Measurements from ENCODE around the gene CNTN3. TPM values are rescaled to one million over a fixed set of nuclear protein-coding genes. Genes with fewer than 3 reads are reported as not detected.
A peak's percentile ranks its signal among the peaks of the same experiment; 100 is the strongest.

The CNTN3 gene
- total RNA-seq, 2 donors from 2014 or later, result 1.1 to 2.0 TPM

DNA sequence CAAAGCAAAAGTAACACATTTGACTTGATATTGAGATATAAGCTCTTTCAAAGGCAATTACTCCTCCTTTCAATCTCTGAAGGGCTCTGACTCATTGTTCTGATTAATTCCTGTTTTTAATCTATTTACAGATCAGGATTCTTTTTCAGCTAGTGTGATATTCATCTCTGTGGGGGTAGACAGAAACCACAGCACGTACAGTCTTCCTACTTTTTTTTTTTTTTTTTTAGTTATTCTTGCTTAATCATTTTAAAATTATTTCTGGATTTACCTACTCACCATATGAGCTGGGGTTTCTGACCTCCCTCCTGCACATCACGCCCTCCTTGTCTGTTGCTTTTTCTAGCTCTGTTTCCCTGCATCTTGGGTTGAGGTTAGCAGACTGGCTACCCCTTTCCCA is 1.4 kb downstream of the CNTN3 start:
- Mint-ChIP-seq H3K27ac (no peak overlapping the region), H3K4me3 (peak overlapping the region; percentile 60)

DNA sequence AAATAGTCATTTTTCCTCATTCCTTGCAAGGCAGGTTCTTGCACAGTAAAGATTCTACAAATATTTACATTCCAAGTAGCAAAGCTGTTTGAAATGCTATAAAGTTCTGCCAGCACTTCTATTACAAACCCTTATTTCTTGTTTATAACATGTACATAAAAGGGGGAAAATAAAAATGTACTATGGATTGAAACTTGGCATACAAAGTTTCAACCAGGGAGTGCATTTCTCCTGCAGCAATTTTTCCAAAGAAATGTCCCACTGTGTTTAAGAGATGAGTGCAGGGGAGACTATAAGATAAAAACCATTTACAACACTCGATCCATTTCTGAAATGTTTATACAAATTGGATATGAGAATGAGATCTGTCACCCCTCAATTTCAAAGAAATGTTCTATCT is 3.3 kb downstream of the CNTN3 start:
- Mint-ChIP-seq H3K4me3 (no peak overlapping the region), H3K4me1 (peaks cover 13% of the 10 kb centered on the region), H3K27me3 (ENCODE audit: insufficient read depth) (peaks cover 62% of the 10 kb centered on the region), H3K9me3 (no peaks in the 10 kb centered on the region), H3K27ac (no peak overlapping the region), H3K36me3 (ENCODE audit: low read depth) (no peaks in the 10 kb centered on the region)
- Histone ChIP-seq H3K9me3 (ENCODE audit: control insufficient read depth, low read length) (no peaks in the 10 kb centered on the region), H3K4me3 (ENCODE audit: low read length) (no peak overlapping the region), H3K27ac (ENCODE audit: low read depth, low read length) (no peak overlapping the region), H3K27me3 (ENCODE audit: control insufficient read depth, insufficient read depth, low read length, poor library complexity, severe bottlenecking) (peaks cover 53% of the 10 kb centered on the region), H3K9ac (ENCODE audit: extremely low read depth, low read length, poor library complexity, severe bottlenecking) (no peak overlapping the region), H3K36me3 (ENCODE audit: control insufficient read depth, insufficient read depth, low read length) (no peaks in the 10 kb centered on the region), H3K4me1 (ENCODE audit: control insufficient read depth, insufficient read depth, low read length) (no peaks in the 10 kb centered on the region)
- TF ChIP-seq, protein P1, sequence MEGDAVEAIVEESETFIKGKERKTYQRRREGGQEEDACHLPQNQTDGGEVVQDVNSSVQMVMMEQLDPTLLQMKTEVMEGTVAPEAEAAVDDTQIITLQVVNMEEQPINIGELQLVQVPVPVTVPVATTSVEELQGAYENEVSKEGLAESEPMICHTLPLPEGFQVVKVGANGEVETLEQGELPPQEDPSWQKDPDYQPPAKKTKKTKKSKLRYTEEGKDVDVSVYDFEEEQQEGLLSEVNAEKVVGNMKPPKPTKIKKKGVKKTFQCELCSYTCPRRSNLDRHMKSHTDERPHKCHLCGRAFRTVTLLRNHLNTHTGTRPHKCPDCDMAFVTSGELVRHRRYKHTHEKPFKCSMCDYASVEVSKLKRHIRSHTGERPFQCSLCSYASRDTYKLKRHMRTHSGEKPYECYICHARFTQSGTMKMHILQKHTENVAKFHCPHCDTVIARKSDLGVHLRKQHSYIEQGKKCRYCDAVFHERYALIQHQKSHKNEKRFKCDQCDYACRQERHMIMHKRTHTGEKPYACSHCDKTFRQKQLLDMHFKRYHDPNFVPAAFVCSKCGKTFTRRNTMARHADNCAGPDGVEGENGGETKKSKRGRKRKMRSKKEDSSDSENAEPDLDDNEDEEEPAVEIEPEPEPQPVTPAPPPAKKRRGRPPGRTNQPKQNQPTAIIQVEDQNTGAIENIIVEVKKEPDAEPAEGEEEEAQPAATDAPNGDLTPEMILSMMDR (conservative IDR thresholded peaks at IDR 0.05), result no peak
- no CpG with 5 or more reads among the region's 1 CpG for WGBS, 2 experiments (ENCODE audit: insufficient coverage in 1 of 2, insufficient read length in 1 of 2)
- DNase-seq, result no peak

More for the DNA sequence above, 1.4 kb downstream of the CNTN3 start:
- Histone ChIP-seq H3K4me1 (ENCODE audit: control insufficient read depth, insufficient read depth, low read length) (no peaks in the 10 kb centered on the region), H3K27ac (ENCODE audit: low read depth, low read length) (no peak overlapping the region), H3K27me3 (ENCODE audit: control insufficient read depth, insufficient read depth, low read length, poor library complexity, severe bottlenecking) (peaks cover 72% of the 10 kb centered on the region), H3K4me3 (ENCODE audit: low read length) (peak overlapping the region; percentile 75), H3K36me3 (ENCODE audit: control insufficient read depth, insufficient read depth, low read length) (no peaks in the 10 kb centered on the region), H3K9me3 (ENCODE audit: control insufficient read depth, low read length) (no peaks in the 10 kb centered on the region), H3K9ac (ENCODE audit: extremely low read depth, low read length, poor library complexity, severe bottlenecking) (no peak overlapping the region)
- Mint-ChIP-seq H3K9me3 (no peaks in the 10 kb centered on the region), H3K36me3 (ENCODE audit: low read depth) (no peaks in the 10 kb centered on the region), H3K27me3 (ENCODE audit: insufficient read depth) (peaks cover 77% of the 10 kb centered on the region), H3K4me1 (peaks cover 13% of the 10 kb centered on the region)
- TF ChIP-seq, protein P1 (conservative IDR thresholded peaks at IDR 0.05), result no peak
- DNase-seq, result no peak
- 78 to 86% methylated on average over 1 of the region's 2 CpGs for WGBS, 2 experiments (ENCODE audit: insufficient coverage in 1 of 2, insufficient read length in 1 of 2)

DNA sequence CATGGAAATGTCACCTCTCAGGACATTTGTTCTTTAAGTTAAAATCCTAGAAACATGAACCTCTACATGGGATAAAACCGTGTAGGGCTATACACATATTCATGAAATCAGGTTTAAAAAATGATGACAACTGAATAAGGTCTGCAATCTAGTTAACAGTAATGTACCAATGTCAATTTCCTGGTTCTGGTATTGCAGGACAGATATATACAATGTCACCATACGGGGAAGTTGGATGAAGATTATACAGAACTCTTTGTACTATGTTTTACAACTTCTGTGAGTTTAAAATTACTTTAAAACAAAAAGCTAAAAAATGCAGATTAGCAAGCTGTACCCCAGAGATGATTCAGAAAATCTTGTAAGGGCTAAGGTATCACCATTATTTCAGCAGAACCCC is 6.7 kb downstream of the CNTN3 start:
- Mint-ChIP-seq H3K4me3 (no peak overlapping the region), H3K4me1 (peaks cover 7% of the 10 kb centered on the region), H3K27me3 (ENCODE audit: insufficient read depth) (peaks cover 33% of the 10 kb centered on the region), H3K36me3 (ENCODE audit: low read depth) (no peaks in the 10 kb centered on the region), H3K9me3 (no peaks in the 10 kb centered on the region), H3K27ac (no peak overlapping the region)
- H3K9me3 ChIP-seq (ENCODE audit: control insufficient read depth, low read length), result no peaks in the 10 kb centered on the region
- peaks cover 23% of the 10 kb centered on the region for H3K27me3 ChIP-seq (ENCODE audit: control insufficient read depth, insufficient read depth, low read length, poor library complexity, severe bottlenecking)
- TF ChIP-seq, protein P1 (conservative IDR thresholded peaks at IDR 0.05), result no peak
- no peaks in the 10 kb centered on the region for H3K4me1 ChIP-seq (ENCODE audit: control insufficient read depth, insufficient read depth, low read length)
- WGBS, 2 experiments (ENCODE audit: insufficient coverage in 1 of 2, insufficient read length in 1 of 2), result 78% methylated on average over 2 of the region's 2 CpGs; no CpG with 5 or more reads in 1 of the 2 experiments
- no peak overlapping the region for H3K27ac ChIP-seq (ENCODE audit: low read depth, low read length)
- no peaks in the 10 kb centered on the region for H3K36me3 ChIP-seq (ENCODE audit: control insufficient read depth, insufficient read depth, low read length)
- H3K9ac ChIP-seq (ENCODE audit: extremely low read depth, low read length, poor library complexity, severe bottlenecking), result no peak overlapping the region
- no peak for DNase-seq
- H3K4me3 ChIP-seq (ENCODE audit: low read length), result no peak overlapping the region
